Esophagus squamous epithelium (tissue), 5 donors: Measurements from ENCODE around the gene TNFAIP2. TPM values are rescaled to one million over a fixed set of nuclear protein-coding genes. Genes with fewer than 3 reads are reported as not detected.

Source experiments
- DNase-seq: peaks from one replicate; lab custom pipeline; 2025; lab: John Stamatoyannopoulos, UW
- H3K27ac ChIP-seq, 4 donors: fragments of 200-600 bp; sonication (generic); one replicate each; pipeline ENCODE4 v1.5.1; 2016 to 2019; ENCODE audit warnings: mild to moderate bottlenecking in 1 of 4
- H3K27me3 ChIP-seq, 4 donors: fragments of 200-600 bp; sonication (generic); 1 replicate in 3 of 4; 2 replicates in 1 of 4; pipeline versions ENCODE4 v1.5.1 to v1.6.0; 2017 to 2021; ENCODE audit warnings: antibody characterized with exemption in 1 of 4
- H3K36me3 ChIP-seq, 3 donors: fragments of 200-600 bp; sonication (generic); one replicate each; pipeline ENCODE4 v1.5.1; 2016 to 2019
- H3K4me1 ChIP-seq, 3 donors: fragments of 200-600 bp; sonication (generic); one replicate each; pipeline ENCODE4 v1.5.1; 2017 to 2019
- H3K4me3 ChIP-seq, 4 donors: fragments of 200-600 bp; sonication (generic); 1 replicate in 3 of 4; 2 replicates in 1 of 4; pipeline ENCODE4 v1.5.1; 2016 to 2019; ENCODE audit warnings: mild to moderate bottlenecking in 2 of 4, moderate library complexity in 1 of 4
- H3K9me3 ChIP-seq, 3 donors: fragments of 200-600 bp; sonication (generic); one replicate each; pipeline ENCODE4 v1.5.1; 2016 to 2019
- CTCF ChIP-seq, 6 experiments: fragments of 450-650 bp in 4 of 6; fragments of 200-600 bp in 2 of 6; sonication (generic) in 2 of 6; IDR thresholded peaks; one replicate each; pipeline ENCODE4 v1.5.1; 2016 to 2019; ENCODE audit warnings: antibody characterized with exemption in 6 of 6, mild to moderate bottlenecking in 4 of 6, moderate library complexity in 4 of 6
- POLR2A ChIP-seq, 4 donors: fragments of 450-650 bp; IDR thresholded peaks; one replicate each; pipeline ENCODE4 v1.6.1; 2017; ENCODE audit warnings: antibody characterized with exemption in 4 of 4, mild to moderate bottlenecking in 4 of 4, moderate library complexity in 3 of 4
- WGBS, 2 donors: methylation state at CpG; one replicate each; pipeline ENCODE4 v1.1.5; 2018; 5-methylcytosine and 5-hydroxymethylcytosine counted together
- intact Hi-C: fragments of 100-400 bp; cut with DNase I; formaldehyde crosslinking; loops from one replicate; pipeline ENCODE4 v1.15.0; 2022
- total RNA-seq, 4 donors: library from RNA; depleted of rRNA; stranded (reverse); fragments of >200 nt; gene quantifications; one replicate each; pipeline ENCODE4 v1.1.0, GENCODE V29; 2016
- donor health status: DM: yes; HTN: yes; CAD: no.

The TNFAIP2 gene
- total RNA-seq, 4 donors from 2014 or later = 36.6 to 163 (median 130) TPM

- Histone ChIP-seq H3K36me3 (no peaks in the 10 kb centered on the region), H3K27ac (no peak overlapping the region), H3K9me3 (no peaks in the 10 kb centered on the region), H3K4me3 (no peak overlapping the region), H3K4me1 (peaks cover 10 to 29% (median 13%) of the 10 kb centered on the region in 3 donors), H3K27me3 (peaks cover 0 to 45% (median 0%) of the 10 kb centered on the region in 4 donors)
- WGBS, 2 donors = 55 to 79% methylated on average over 6 of the region's 6 CpGs
- intact Hi-C loops = no loop called here
- TF ChIP-seq CTCF (IDR thresholded peaks at IDR 0.05) (no peak), POLR2A (IDR thresholded peaks at IDR 0.05) (no peak)
- no peak for DNase-seq
Measured at GRCh38 chr14:103143506-103143905, 20.2 kb downstream of the TNFAIP2 start.

GRCh38 chr14:103144085-103144484 is 20.8 kb downstream of the TNFAIP2 start:
- no peak for DNase-seq
- intact Hi-C loops = no loop called here

GRCh38 chr14:103146141-103146709 is 23.0 kb downstream of the TNFAIP2 start:
- no peak for DNase-seq
- Histone ChIP-seq H3K27me3 (peaks cover 0 to 35% (median 0%) of the 10 kb centered on the region in 4 donors), H3K4me3 (no peak overlapping the region), H3K36me3 (no peaks in the 10 kb centered on the region), H3K27ac (no peak overlapping the region), H3K9me3 (no peaks in the 10 kb centered on the region), H3K4me1 (peaks cover 0 to 2% (median 0%) of the 10 kb centered on the region in 3 donors)
- WGBS, 2 donors = 84 to 86% methylated on average over 6 to 18 of the region's 19 CpGs
- TF ChIP-seq CTCF (IDR thresholded peaks at IDR 0.05) (no peak), POLR2A (IDR thresholded peaks at IDR 0.05) (no peak)
- intact Hi-C loops = no loop called here

More at GRCh38 chr14:103144085-103144484, 20.8 kb downstream of the TNFAIP2 start:
- Histone ChIP-seq H3K4me1 (peaks cover 5 to 23% (median 8%) of the 10 kb centered on the region in 3 donors), H3K27ac (no peak overlapping the region), H3K9me3 (no peaks in the 10 kb centered on the region), H3K36me3 (no peaks in the 10 kb centered on the region), H3K27me3 (peaks cover 0 to 41% (median 0%) of the 10 kb centered on the region in 4 donors), H3K4me3 (no peak overlapping the region)
- 49 to 52% methylated on average over 4 of the region's 4 CpGs for WGBS, 2 donors
- TF ChIP-seq POLR2A (IDR thresholded peaks at IDR 0.05) (no peak), CTCF (IDR thresholded peaks at IDR 0.05) (no peak)

GRCh38 chr14:103149351-103150237 is 26.3 kb downstream of the TNFAIP2 start:
- no peak for TF ChIP-seq CTCF (IDR thresholded peaks at IDR 0.05)
- peaks cover 0 to 9% (median 0%) of the 10 kb centered on the region in 3 donors for H3K4me1 ChIP-seq
- no peak for DNase-seq
- no peak overlapping the region for H3K27ac ChIP-seq
- intact Hi-C loops = no loop called here
- peaks cover 0 to 12% (median 0%) of the 10 kb centered on the region in 4 donors for H3K27me3 ChIP-seq
- WGBS, 2 donors = 76 to 90% methylated on average over 10 of the region's 10 CpGs
- H3K36me3 ChIP-seq = no peaks in the 10 kb centered on the region
- H3K9me3 ChIP-seq = no peaks in the 10 kb centered on the region
- no peak overlapping the region for H3K4me3 ChIP-seq
